Osteocyte (in vitro differentiated cells): ENCODE data around the gene FBH1. TPM values are rescaled to one million over a fixed set of nuclear protein-coding genes. Genes with fewer than 3 reads are reported as not detected.

ENCODE experiments used
- DNase-seq: peaks from one replicate; pipeline ENCODE4 v3.0.0; 2021; ENCODE audit warnings: mixed read lengths; ENCODE audit not compliant: unreplicated experiment; ENCODE audit errors: extremely low spot score
- H3K27ac Mint-ChIP-seq: one replicate; pipeline ENCODE4 v1.8.0; 2021; ENCODE audit warnings: mild to moderate bottlenecking, mixed read lengths; ENCODE audit not compliant: unreplicated experiment
- H3K27me3 Mint-ChIP-seq: one replicate; pipeline ENCODE4 v1.8.0; 2021; ENCODE audit warnings: mixed read lengths; ENCODE audit not compliant: unreplicated experiment
- H3K36me3 Mint-ChIP-seq: one replicate; pipeline ENCODE4 v1.8.0; 2021; ENCODE audit warnings: mixed read lengths; ENCODE audit not compliant: unreplicated experiment
- H3K4me1 Mint-ChIP-seq: one replicate; pipeline ENCODE4 v1.8.0; 2021; ENCODE audit warnings: mixed read lengths; ENCODE audit not compliant: unreplicated experiment
- H3K4me3 Mint-ChIP-seq: one replicate; pipeline ENCODE4 v1.8.0; 2021; ENCODE audit warnings: mild to moderate bottlenecking, moderate library complexity, mixed read lengths; ENCODE audit not compliant: unreplicated experiment
- H3K9me3 Mint-ChIP-seq: one replicate; pipeline ENCODE4 v1.8.0; 2021; ENCODE audit warnings: mixed read lengths; ENCODE audit not compliant: unreplicated experiment
- CTCF ChIP-seq: fragments of 200-600 bp; sonication (generic); IDR thresholded peaks from 2 replicates; pipeline ENCODE4 v1.5.0; 2021; ENCODE audit warnings: antibody characterized with exemption, mild to moderate bottlenecking, moderate library complexity
- long read RNA-seq: library from polyadenylated mRNA; unstranded; transcript quantifications from one replicate; pipeline ENCODE4 v2.0.0, GENCODE V29; 2021
- total RNA-seq: library from RNA; stranded (reverse); gene quantifications from 2 replicates; pipeline ENCODE4 v1.2.1, GENCODE V29; 2021

The FBH1 gene
- 77.8 and 86.1 TPM in 2 replicates for total RNA-seq
- long read RNA-seq, partial matches to known transcripts = 35 of 48 reads
- long read RNA-seq, other reads (novel, unspliced or antisense) = 11 of 48 reads

GRCh38 chr10:5889624-5890451 is at the start of gene FBH1, which contains the start of gene ANKRD16:
Gene FBH1 (plus strand): TSS chr10:5890243. CDS start chr10:5890346, 103 bp downstream.
Gene ANKRD16 (minus strand): TSS chr10:5889893. CDS start chr10:5889354, 539 bp downstream.
- Mint-ChIP-seq H3K4me3 (peak within 1 kb of the TSS; percentile 89), H3K27me3 (no peaks in the 10 kb centered on the region), H3K36me3 (peaks cover 21% of the 10 kb centered on the region), H3K27ac (peak within 1 kb of the TSS; percentile 85), H3K9me3 (no peaks in the 10 kb centered on the region), H3K4me1 (peaks cover 42% of the 10 kb centered on the region)
- no peak for TF ChIP-seq CTCF
- peak; percentile 100 for DNase-seq

GRCh38 chr10:5840314-5841307 is 49.4 kb upstream of the FBH1 start:
- no peak for DNase-seq
- Mint-ChIP-seq H3K4me1 (peaks cover 25% of the 10 kb centered on the region), H3K4me3 (peak overlapping the region; percentile 51), H3K27ac (peak overlapping the region; percentile 44), H3K36me3 (no peaks in the 10 kb centered on the region), H3K9me3 (no peaks in the 10 kb centered on the region), H3K27me3 (no peaks in the 10 kb centered on the region)
- no peak for TF ChIP-seq CTCF

- no peak for DNase-seq
Observed at GRCh38 chr10:5841965-5842364, 48.1 kb upstream of the FBH1 start.

GRCh38 chr10:5843686-5844344 is 46.2 kb upstream of the FBH1 start:
- no peak for DNase-seq
- no peak overlapping the region for H3K27ac Mint-ChIP-seq
- no peaks in the 10 kb centered on the region for H3K36me3 Mint-ChIP-seq
- H3K4me3 Mint-ChIP-seq = no peak overlapping the region
- no peaks in the 10 kb centered on the region for H3K9me3 Mint-ChIP-seq
- peaks cover 40% of the 10 kb centered on the region for H3K4me1 Mint-ChIP-seq
- H3K27me3 Mint-ChIP-seq = no peaks in the 10 kb centered on the region
- no peak for TF ChIP-seq CTCF

More at GRCh38 chr10:5841965-5842364, 48.1 kb upstream of the FBH1 start:
- H3K9me3 Mint-ChIP-seq = no peaks in the 10 kb centered on the region
- peaks cover 38% of the 10 kb centered on the region for H3K4me1 Mint-ChIP-seq
- no peaks in the 10 kb centered on the region for H3K27me3 Mint-ChIP-seq
- no peak overlapping the region for H3K4me3 Mint-ChIP-seq
- no peaks in the 10 kb centered on the region for H3K36me3 Mint-ChIP-seq
- no peak overlapping the region for H3K27ac Mint-ChIP-seq
- no peak for TF ChIP-seq CTCF
